ENCODE data around the gene HNRNPUL2. TPM values are rescaled to one million over a fixed set of nuclear protein-coding genes. Genes with fewer than 3 reads are reported as not detected.

Gene HNRNPUL2
- total and polyA plus RNA-seq, 2 of the 4 experiments (the other 2 are of a cell fraction): 3.9 to 30.2 TPM

DNA sequence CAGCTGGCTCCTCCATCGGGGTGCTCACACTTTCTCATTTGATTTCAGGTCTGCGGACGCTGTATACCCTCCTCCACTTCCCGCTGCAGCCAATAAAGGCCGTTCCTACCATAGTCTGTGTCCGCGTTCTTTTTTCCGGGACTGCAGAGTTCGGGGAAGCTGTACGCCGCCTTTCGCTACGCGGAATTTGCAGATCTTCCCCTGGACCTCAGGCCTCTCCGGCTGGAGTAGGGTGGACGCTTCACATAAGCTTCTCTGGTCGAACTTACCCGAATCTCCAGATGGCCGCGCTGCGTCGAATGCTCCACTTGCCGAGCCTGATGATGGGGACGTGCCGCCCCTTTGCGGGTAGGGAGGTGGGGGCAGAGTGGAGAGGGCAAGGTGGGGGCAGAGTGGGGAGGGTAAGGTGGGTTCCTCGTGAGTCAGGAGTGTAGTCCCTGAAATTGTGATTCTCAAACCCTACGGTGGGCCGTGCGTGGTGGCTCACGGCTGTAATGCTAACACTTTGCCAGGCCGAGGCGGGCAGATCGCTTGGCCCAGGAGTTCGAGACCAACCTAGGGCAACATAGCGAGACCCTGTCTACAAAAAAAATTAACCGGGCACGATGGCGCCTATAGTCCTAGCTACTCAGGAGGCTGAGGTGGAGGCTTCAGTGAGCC lies 61.5 kb downstream of the HNRNPUL2 start (continued):
- TF ChIP-seq SMC3 (IDR thresholded peaks at IDR 0.05; ENCODE audit: low read depth, low read length): no peak
- TF ChIP-seq FOS (IDR thresholded peaks at IDR 0.05; ENCODE audit: low read depth, low read length): no peak

DNA sequence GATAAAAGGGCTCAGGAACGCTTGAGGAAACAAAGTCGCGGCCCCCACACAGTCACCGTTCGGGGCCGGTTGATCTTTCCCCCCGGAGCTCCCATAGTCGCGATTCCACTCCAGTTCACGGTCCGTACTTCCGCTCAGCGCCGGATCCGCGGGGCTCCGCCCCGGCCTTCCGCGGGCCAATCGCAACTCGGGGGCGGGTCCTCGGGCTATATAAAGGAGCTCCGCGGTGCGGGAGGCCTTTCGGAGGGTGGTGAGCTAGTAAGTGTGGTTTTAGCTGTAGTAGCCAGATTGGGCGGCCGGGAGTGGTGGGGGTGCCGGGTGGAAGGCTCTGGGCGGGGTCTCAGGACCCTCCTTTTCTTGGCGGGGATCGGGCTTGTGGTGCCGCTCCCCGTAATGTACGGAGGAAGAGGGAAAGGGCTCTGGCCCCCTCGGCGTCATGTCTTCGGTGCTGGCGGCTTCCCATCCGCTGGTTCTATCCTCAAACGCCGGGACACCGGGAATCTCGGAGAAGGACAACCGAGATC lies 62.1 kb downstream of the HNRNPUL2 start, which contains the start of the genes C11orf98 and CSKMT:
TSS of gene C11orf98 (minus strand) at position 136 of the 524 bp plus-strand sequence. CDS start at position 95, 41 bp downstream.
TSS of gene CSKMT (plus strand) at position 238 of the 524 bp plus-strand sequence. CDS start 568 bp downstream, outside the sequence.
- peak within 1 kb of the TSS; percentile 97 for H2AFZ ChIP-seq (replicated peaks; ENCODE audit: low read length, poor library complexity)
- H3K4ac ChIP-seq (ENCODE audit: low read depth, low read length): peak within 1 kb of the TSS; percentile 91
- H2BK15ac ChIP-seq (ENCODE audit: low read depth, low read length): no peak within 1 kb of the TSS; the same call in 2 of the 3 replicates
- peak within 1 kb of the TSS; percentile 88 for H3K4me2 ChIP-seq (ENCODE audit: low read depth, low read length)
- peaks cover 15% of the 10 kb centered on the region for H3K36me3 ChIP-seq (ENCODE audit: control insufficient read depth, insufficient read depth, low read length)
- peak within 1 kb of the TSS; percentile 82 for H4K91ac ChIP-seq (ENCODE audit: insufficient read depth, low read depth, low read length)
- H3K27me3 ChIP-seq (ENCODE audit: control insufficient read depth, insufficient read depth, low read length): no peaks in the 10 kb centered on the region
- peak within 1 kb of the TSS; percentile 93 for H2AK5ac ChIP-seq (ENCODE audit: low read depth, low read length)
- H3K56ac ChIP-seq (ENCODE audit: extremely low read depth, insufficient read depth, low read length): peak within 1 kb of the TSS; percentile 67
- peak within 1 kb of the TSS; percentile 89 for H3K23ac ChIP-seq (ENCODE audit: low read depth, low read length)
- no peak within 1 kb of the TSS for H3K18ac ChIP-seq (ENCODE audit: low read depth, low read length)
- POLR2A ChIA-PET (ENCODE audit: unreplicated experiment): interaction anchor here (0.5 to 1.6 kb wide), 13 partner anchors 11 to 312 kb away, joined by 3 to 24 read pairs (median 4); partner anchors contain the start of genes EEF1G, INTS5, MTA2 and TUT1
- H2AK9ac ChIP-seq (replicated peaks; ENCODE audit: low read depth, low read length, poor library complexity): peak within 1 kb of the TSS; percentile 99
- peak; percentile 95 for ATAC-seq (ENCODE audit: low read depth)
- no peak within 1 kb of the TSS for H2BK20ac ChIP-seq (ENCODE audit: low read depth, low read length)
- peak within 1 kb of the TSS; percentile 64 for H2BK5ac ChIP-seq (ENCODE audit: low read depth, low read length, poor library complexity, severe bottlenecking)
- H4K20me1 ChIP-seq (ENCODE audit: insufficient read depth, low read length): peaks cover 18% of the 10 kb centered on the region
- WGBS, 2 experiments (ENCODE audit: extremely low coverage in 2 of 2, insufficient read length in 1 of 2): 0% methylated on average over 22 of the region's 47 CpGs; no CpG with 5 or more reads in 1 of the 2 experiments
- in situ Hi-C loops (cut with MboI; ENCODE audit: low sequenced_read_pairs): no loop called here
- CTCF ChIA-PET: interaction anchor here (0.6 to 1.4 kb wide), 4 partner anchors 12 to 220 kb away, joined by 3 to 4 read pairs (median 3); partner anchors contain the start of gene INTS5
- intact Hi-C loops (cut with micrococcal nuclease): no loop called here
- H3K9ac ChIP-seq (ENCODE audit: low read depth, low read length): peak within 1 kb of the TSS; percentile 79
- H3K79me1 ChIP-seq (ENCODE audit: low read depth in 1 of 2, low read length in 2 of 2): peaks cover 33 to 55% of the 10 kb centered on the region in 2 experiments
- H4K8ac ChIP-seq (ENCODE audit: low read depth in 2 of 2, low read length in 2 of 2): peak within 1 kb of the TSS; percentile 69
- dilution Hi-C loops (cut with HindIII; ENCODE audit: low sequenced_read_pairs, unreplicated experiment): no loop called here
- no peaks in the 10 kb centered on the region for H3K9me3 ChIP-seq (ENCODE audit: control insufficient read depth, insufficient read depth, low read length)
- H2BK120ac ChIP-seq (ENCODE audit: low read depth, low read length): peak within 1 kb of the TSS; percentile 3; the same call in 1 of the 2 replicates
- peak within 1 kb of the TSS; percentile 11 for H4K5ac ChIP-seq (ENCODE audit: low read depth, low read length)
- H3K4me3 ChIP-seq (ENCODE audit: insufficient read depth, low read depth, low read length): peak within 1 kb of the TSS; percentile 73
- H3K9me1 ChIP-seq (ENCODE audit: insufficient read depth, low read length): peaks cover 9% of the 10 kb centered on the region
- H3K14ac ChIP-seq (replicated peaks; ENCODE audit: low read depth, low read length): peak within 1 kb of the TSS; percentile 95
- TSS peak; percentile 87 for BruUV-seq (replicated peaks)
- peak; percentile 91 for DNase-seq
- H3K27ac ChIP-seq (ENCODE audit: insufficient read depth, low read length): peak within 1 kb of the TSS; percentile 74
- H3K4me1 ChIP-seq (ENCODE audit: control insufficient read depth, insufficient read depth, low read length): peaks cover 8% of the 10 kb centered on the region
- no peak for TF ChIP-seq RFX5 (IDR thresholded peaks at IDR 0.05; ENCODE audit: low read depth, low read length)
- no peak for TF ChIP-seq CHD1 (IDR thresholded peaks at IDR 0.05; ENCODE audit: low read depth, low read length)
- no peak for TF ChIP-seq FOS (IDR thresholded peaks at IDR 0.05; ENCODE audit: low read depth, low read length)
- TF ChIP-seq POLR2A (IDR thresholded peaks at IDR 0.05; ENCODE audit: low read depth, low read length): peak; percentile 100
- peak; percentile 87; the same call in 1 of the 2 replicates for TF ChIP-seq MAZ (IDR thresholded peaks at IDR 0.05; ENCODE audit: borderline replicate concordance, low read depth, low read length)
- TF ChIP-seq SMC3 (IDR thresholded peaks at IDR 0.05; ENCODE audit: low read depth, low read length): no peak
- no peak for TF ChIP-seq CEBPB (IDR thresholded peaks at IDR 0.05; ENCODE audit: low read depth, low read length)
- no peak for TF ChIP-seq BHLHE40 (IDR thresholded peaks at IDR 0.05; ENCODE audit: low read depth, low read length)
- no peak for TF ChIP-seq MAFK (IDR thresholded peaks at IDR 0.05; ENCODE audit: low read depth, low read length)
- TF ChIP-seq, protein P1, sequence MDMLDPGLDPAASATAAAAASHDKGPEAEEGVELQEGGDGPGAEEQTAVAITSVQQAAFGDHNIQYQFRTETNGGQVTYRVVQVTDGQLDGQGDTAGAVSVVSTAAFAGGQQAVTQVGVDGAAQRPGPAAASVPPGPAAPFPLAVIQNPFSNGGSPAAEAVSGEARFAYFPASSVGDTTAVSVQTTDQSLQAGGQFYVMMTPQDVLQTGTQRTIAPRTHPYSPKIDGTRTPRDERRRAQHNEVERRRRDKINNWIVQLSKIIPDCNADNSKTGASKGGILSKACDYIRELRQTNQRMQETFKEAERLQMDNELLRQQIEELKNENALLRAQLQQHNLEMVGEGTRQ (IDR thresholded peaks at IDR 0.05; ENCODE audit: low read depth, low read length): no peak; the same call in 1 of the 2 replicates
- no peak for TF ChIP-seq MXI1 (IDR thresholded peaks at IDR 0.05; ENCODE audit: borderline replicate concordance, low read depth, low read length)
- TF ChIP-seq, protein P2, sequence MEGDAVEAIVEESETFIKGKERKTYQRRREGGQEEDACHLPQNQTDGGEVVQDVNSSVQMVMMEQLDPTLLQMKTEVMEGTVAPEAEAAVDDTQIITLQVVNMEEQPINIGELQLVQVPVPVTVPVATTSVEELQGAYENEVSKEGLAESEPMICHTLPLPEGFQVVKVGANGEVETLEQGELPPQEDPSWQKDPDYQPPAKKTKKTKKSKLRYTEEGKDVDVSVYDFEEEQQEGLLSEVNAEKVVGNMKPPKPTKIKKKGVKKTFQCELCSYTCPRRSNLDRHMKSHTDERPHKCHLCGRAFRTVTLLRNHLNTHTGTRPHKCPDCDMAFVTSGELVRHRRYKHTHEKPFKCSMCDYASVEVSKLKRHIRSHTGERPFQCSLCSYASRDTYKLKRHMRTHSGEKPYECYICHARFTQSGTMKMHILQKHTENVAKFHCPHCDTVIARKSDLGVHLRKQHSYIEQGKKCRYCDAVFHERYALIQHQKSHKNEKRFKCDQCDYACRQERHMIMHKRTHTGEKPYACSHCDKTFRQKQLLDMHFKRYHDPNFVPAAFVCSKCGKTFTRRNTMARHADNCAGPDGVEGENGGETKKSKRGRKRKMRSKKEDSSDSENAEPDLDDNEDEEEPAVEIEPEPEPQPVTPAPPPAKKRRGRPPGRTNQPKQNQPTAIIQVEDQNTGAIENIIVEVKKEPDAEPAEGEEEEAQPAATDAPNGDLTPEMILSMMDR (conservative IDR thresholded peaks at IDR 0.05; ENCODE audit: low read depth, low read length): no peak
- no peak for TF ChIP-seq RCOR1 (IDR thresholded peaks at IDR 0.05; ENCODE audit: insufficient replicate concordance, low read length)

Measured in IMR-90 (cell line).